Measurements from ENCODE around the gene PACRG. TPM values are rescaled to one million over a fixed set of nuclear protein-coding genes. Genes with fewer than 3 reads are reported as not detected.

Gene PACRG
- total and polyA plus RNA-seq, 2 experiments from 2014 or later: 0.17 to 0.68 TPM

DNA sequence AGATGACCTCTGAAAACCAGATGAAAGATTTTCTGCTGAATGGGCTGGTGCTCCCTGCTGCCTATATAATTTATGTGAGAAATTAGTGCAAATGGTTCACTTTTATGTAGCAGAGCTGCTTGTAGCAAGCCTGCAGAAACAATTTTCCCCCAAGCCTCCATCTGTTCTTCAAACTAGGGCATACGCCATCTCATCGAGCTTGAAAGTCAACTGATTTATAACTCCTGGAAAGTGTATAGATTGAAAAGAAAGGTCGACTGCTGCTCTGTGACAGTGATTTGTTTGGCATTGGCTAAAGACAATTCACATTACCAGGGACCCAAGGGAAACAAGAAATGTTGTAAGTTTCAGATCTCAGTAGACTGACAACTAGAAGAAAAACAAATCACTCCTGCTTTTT, 93.3 kb downstream of the PACRG start:
- no peak overlapping the region for H2AFZ ChIP-seq
- no peak overlapping the region for H3K4me3 Mint-ChIP-seq
- H3F3A ChIP-seq (replicated peaks; ENCODE audit: low read depth): no peaks in the 10 kb centered on the region
- H3K4me1 ChIP-seq (ENCODE audit: insufficient read depth): no peaks in the 10 kb centered on the region
- DNase-seq (ENCODE audit: low spot score): no peak
- H3K9me2 ChIP-seq (ENCODE audit: insufficient read depth): no peaks in the 10 kb centered on the region
- H3K27me3 ChIP-seq (ENCODE audit: insufficient read depth): no peaks in the 10 kb centered on the region
- no peaks in the 10 kb centered on the region for H3K36me3 ChIP-seq (ENCODE audit: insufficient read depth)
- H3K4me2 ChIP-seq: no peak overlapping the region
- TF ChIP-seq, protein P1, sequence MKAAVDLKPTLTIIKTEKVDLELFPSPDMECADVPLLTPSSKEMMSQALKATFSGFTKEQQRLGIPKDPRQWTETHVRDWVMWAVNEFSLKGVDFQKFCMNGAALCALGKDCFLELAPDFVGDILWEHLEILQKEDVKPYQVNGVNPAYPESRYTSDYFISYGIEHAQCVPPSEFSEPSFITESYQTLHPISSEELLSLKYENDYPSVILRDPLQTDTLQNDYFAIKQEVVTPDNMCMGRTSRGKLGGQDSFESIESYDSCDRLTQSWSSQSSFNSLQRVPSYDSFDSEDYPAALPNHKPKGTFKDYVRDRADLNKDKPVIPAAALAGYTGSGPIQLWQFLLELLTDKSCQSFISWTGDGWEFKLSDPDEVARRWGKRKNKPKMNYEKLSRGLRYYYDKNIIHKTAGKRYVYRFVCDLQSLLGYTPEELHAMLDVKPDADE (IDR thresholded peaks at IDR 0.05): no peak
- no peak for TF ChIP-seq CTCF (conservative IDR thresholded peaks at IDR 0.05; ENCODE audit: low read depth in 2 of 2)
- TF ChIP-seq, protein P2, sequence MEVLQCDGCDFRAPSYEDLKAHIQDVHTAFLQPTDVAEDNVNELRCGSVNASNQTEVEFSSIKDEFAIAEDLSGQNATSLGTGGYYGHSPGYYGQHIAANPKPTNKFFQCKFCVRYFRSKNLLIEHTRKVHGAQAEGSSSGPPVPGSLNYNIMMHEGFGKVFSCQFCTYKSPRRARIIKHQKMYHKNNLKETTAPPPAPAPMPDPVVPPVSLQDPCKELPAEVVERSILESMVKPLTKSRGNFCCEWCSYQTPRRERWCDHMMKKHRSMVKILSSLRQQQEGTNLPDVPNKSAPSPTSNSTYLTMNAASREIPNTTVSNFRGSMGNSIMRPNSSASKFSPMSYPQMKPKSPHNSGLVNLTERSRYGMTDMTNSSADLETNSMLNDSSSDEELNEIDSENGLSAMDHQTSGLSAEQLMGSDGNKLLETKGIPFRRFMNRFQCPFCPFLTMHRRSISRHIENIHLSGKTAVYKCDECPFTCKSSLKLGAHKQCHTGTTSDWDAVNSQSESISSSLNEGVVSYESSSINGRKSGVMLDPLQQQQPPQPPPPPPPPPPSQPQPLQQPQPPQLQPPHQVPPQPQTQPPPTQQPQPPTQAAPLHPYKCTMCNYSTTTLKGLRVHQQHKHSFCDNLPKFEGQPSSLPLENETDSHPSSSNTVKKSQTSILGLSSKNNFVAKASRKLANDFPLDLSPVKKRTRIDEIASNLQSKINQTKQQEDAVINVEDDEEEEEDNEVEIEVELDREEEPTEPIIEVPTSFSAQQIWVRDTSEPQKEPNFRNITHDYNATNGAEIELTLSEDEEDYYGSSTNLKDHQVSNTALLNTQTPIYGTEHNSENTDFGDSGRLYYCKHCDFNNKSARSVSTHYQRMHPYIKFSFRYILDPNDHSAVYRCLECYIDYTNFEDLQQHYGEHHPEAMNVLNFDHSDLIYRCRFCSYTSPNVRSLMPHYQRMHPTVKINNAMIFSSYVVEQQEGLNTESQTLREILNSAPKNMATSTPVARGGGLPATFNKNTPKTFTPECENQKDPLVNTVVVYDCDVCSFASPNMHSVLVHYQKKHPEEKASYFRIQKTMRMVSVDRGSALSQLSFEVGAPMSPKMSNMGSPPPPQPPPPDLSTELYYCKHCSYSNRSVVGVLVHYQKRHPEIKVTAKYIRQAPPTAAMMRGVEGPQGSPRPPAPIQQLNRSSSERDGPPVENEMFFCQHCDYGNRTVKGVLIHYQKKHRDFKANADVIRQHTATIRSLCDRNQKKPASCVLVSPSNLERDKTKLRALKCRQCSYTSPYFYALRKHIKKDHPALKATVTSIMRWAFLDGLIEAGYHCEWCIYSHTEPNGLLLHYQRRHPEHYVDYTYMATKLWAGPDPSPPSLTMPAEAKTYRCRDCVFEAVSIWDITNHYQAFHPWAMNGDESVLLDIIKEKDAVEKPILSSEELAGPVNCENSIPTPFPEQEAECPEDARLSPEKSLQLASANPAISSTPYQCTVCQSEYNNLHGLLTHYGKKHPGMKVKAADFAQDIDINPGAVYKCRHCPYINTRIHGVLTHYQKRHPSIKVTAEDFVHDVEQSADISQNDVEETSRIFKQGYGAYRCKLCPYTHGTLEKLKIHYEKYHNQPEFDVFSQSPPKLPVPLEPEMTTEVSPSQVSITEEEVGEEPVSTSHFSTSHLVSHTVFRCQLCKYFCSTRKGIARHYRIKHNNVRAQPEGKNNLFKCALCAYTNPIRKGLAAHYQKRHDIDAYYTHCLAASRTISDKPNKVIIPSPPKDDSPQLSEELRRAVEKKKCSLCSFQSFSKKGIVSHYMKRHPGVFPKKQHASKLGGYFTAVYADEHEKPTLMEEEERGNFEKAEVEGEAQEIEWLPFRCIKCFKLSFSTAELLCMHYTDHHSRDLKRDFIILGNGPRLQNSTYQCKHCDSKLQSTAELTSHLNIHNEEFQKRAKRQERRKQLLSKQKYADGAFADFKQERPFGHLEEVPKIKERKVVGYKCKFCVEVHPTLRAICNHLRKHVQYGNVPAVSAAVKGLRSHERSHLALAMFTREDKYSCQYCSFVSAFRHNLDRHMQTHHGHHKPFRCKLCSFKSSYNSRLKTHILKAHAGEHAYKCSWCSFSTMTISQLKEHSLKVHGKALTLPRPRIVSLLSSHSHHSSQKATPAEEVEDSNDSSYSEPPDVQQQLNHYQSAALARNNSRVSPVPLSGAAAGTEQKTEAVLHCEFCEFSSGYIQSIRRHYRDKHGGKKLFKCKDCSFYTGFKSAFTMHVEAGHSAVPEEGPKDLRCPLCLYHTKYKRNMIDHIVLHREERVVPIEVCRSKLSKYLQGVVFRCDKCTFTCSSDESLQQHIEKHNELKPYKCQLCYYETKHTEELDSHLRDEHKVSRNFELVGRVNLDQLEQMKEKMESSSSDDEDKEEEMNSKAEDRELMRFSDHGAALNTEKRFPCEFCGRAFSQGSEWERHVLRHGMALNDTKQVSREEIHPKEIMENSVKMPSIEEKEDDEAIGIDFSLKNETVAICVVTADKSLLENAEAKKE (CRISPR knock-in tag; IDR thresholded peaks at IDR 0.05): no peak
- TF ChIP-seq EZH2phosphoT487 (IDR thresholded peaks at IDR 0.05; ENCODE audit: unreplicated experiment): no peak
- TF ChIP-seq POLR2AphosphoS5 (IDR thresholded peaks at IDR 0.05; ENCODE audit: low read depth): no peak
- TF ChIP-seq NANOG (IDR thresholded peaks at IDR 0.05; ENCODE audit: borderline replicate concordance): no peak
- TF ChIP-seq REST (IDR thresholded peaks at IDR 0.05; ENCODE audit: unreplicated experiment): no peak
- no peak for TF ChIP-seq EZH2 (IDR thresholded peaks at IDR 0.05; ENCODE audit: low read depth, unreplicated experiment)
- no peak for TF ChIP-seq CREB1 (CRISPR knock-in tag; IDR thresholded peaks at IDR 0.05; ENCODE audit: low read depth)
- no peak for TF ChIP-seq JUNB (IDR thresholded peaks at IDR 0.05; ENCODE audit: unreplicated experiment)
- no peak for TF ChIP-seq STAT1 (IDR thresholded peaks at IDR 0.05; ENCODE audit: unreplicated experiment)
- no peak for TF ChIP-seq ZNF114 (CRISPR knock-in tag; IDR thresholded peaks at IDR 0.05)
- no peak for TF ChIP-seq ZNF331 (CRISPR knock-in tag; IDR thresholded peaks at IDR 0.05; ENCODE audit: low read depth)
- H3K4me3 ChIP-seq: no peak overlapping the region
- no peak overlapping the region for H3K27ac ChIP-seq (ENCODE audit: low read depth)
- H3K27ac Mint-ChIP-seq: no peak overlapping the region
- no peaks in the 10 kb centered on the region; the same call in 2 of the 3 replicates for H3K4me1 Mint-ChIP-seq
- no peaks in the 10 kb centered on the region for H3K36me3 Mint-ChIP-seq (ENCODE audit: low read depth)
- no peak for ATAC-seq
- no peaks in the 10 kb centered on the region for H3K27me3 Mint-ChIP-seq (ENCODE audit: insufficient read depth, low read depth, poor library complexity)
- no peaks in the 10 kb centered on the region for H3K9me3 Mint-ChIP-seq
- H4K20me1 ChIP-seq (replicated peaks; ENCODE audit: insufficient read depth): no peaks in the 10 kb centered on the region
- no peaks in the 10 kb centered on the region for H3K79me2 ChIP-seq (replicated peaks; ENCODE audit: insufficient read depth)
